ENCODE results near the gene PICALM. TPM values are rescaled to one million over a fixed set of nuclear protein-coding genes. Genes with fewer than 3 reads are reported as not detected.

The PICALM gene
- total and polyA plus RNA-seq, 10 of the 15 experiments (the other 5 are each of a cell fraction or from before 2014, with no cell fraction given): 4.3 to 150 (median 41.8) TPM

GRCh38 chr11:86081455-86081854 lies 12.6 kb upstream of the PICALM start (continued):
- TF ChIP-seq CEBPZ (IDR thresholded peaks at IDR 0.05; ENCODE audit: low read depth, low read length) (no peak), CHD2 (IDR thresholded peaks at IDR 0.05; ENCODE audit: borderline replicate concordance, low read depth, low read length) (no peak), USF1 (IDR thresholded peaks at IDR 0.05; ENCODE audit: borderline replicate concordance, extremely low read length, insufficient read depth, low read depth, low read length) (no peak), ZNF274 (IDR thresholded peaks at IDR 0.05; ENCODE audit: insufficient read depth, insufficient read length) (no peak)

GRCh38 chr11:86079421-86079820 lies 10.5 kb upstream of the PICALM start:
- DNase-seq (ENCODE audit: low read depth, low spot score) (no peak), ATAC-seq (no peak), FAIRE-seq (no peak)
- ChIA-PET SMC1A (ENCODE audit: uncharacterized antibody, unreplicated experiment) (no interaction called here), CTCF (interaction anchor here (0.9 kb wide), 1 partner anchor 12 kb away, joined by 3 read pairs; no protein-coding TSS in a partner anchor), POLR2A (no interaction called here), RAD21 (ENCODE audit: unreplicated experiment) (interaction anchor here (1.0 kb wide), 1 partner anchor 10 kb away, joined by 3 read pairs; the partner anchor contains the start of gene PICALM)
- TF ChIP-seq ZNF687 (IDR thresholded peaks at IDR 0.05) (no peak), MYC (IDR thresholded peaks at IDR 0.05; ENCODE audit: insufficient read depth, insufficient read length, insufficient replicate concordance, low read length, severe bottlenecking) (no peak), ZNF274 (IDR thresholded peaks at IDR 0.05; ENCODE audit: insufficient read depth, insufficient read length) (no peak), USF1 (IDR thresholded peaks at IDR 0.05; ENCODE audit: borderline replicate concordance, extremely low read length, insufficient read depth, low read depth, low read length) (no peak), SKIL (IDR thresholded peaks at IDR 0.05; ENCODE audit: low read depth, poor library complexity, severe bottlenecking) (no peak)
- H3K4me2 ChIP-seq (ENCODE audit: control insufficient read depth, insufficient read depth): no peak overlapping the region
- WGBS (ENCODE audit: insufficient coverage, insufficient replicate concordance, low lambda C conversion rate, missing lambda C conversion rate): 81% methylated on average over 3 of the region's 3 CpGs
- no peaks in the 10 kb centered on the region for H3K79me2 ChIP-seq (ENCODE audit: control insufficient read depth, insufficient read depth, low read length)
- BruUV-seq (replicated peaks): no TSS peak
- no peak overlapping the region for H3K9ac ChIP-seq (ENCODE audit: control insufficient read depth, insufficient read depth, low read length)
- no peak overlapping the region for H2AFZ ChIP-seq (ENCODE audit: control insufficient read depth, low read depth, low read length)
- H3K9me3 ChIP-seq (replicated peaks; ENCODE audit: control insufficient read depth, insufficient read depth, low read length): no peaks in the 10 kb centered on the region
- H3K4me1 ChIP-seq (ENCODE audit: control insufficient read depth, insufficient read depth, low read length): no peaks in the 10 kb centered on the region
- no peaks in the 10 kb centered on the region for H3K27me3 ChIP-seq (replicated peaks in 1 of 2; ENCODE audit: control insufficient read depth in 2 of 2, insufficient read depth in 2 of 2, low read length in 1 of 2)
- H3K4me3 ChIP-seq: no peak overlapping the region
- no peaks in the 10 kb centered on the region for H4K20me1 ChIP-seq (ENCODE audit: control insufficient read depth, insufficient read depth)
- H3K27ac ChIP-seq (ENCODE audit: control insufficient read depth, insufficient read depth): no peak overlapping the region
- in situ Hi-C loops (cut with MboI) (no loop called here), intact Hi-C loops (cut with micrococcal nuclease; ENCODE audit: unreplicated experiment) (no loop called here)
- H3K36me3 ChIP-seq (ENCODE audit: control insufficient read depth in 2 of 2, insufficient read depth in 2 of 2, low read length in 1 of 2): no peaks in the 10 kb centered on the region

All from GM12878 (cell line).